ENCODE results near the gene LPAR2.

GRCh38 chr19:19637523-19638251 lies 9.7 kb upstream of the LPAR2 start:
- TF ChIP-seq CTCF (IDR thresholded peaks at IDR 0.05): no peak
- no peak for TF ChIP-seq POLR2A (IDR thresholded peaks at IDR 0.05)
